ENCODE data around the gene SMC3. TPM values are rescaled to one million over a fixed set of nuclear protein-coding genes. Genes with fewer than 3 reads are reported as not detected.
A peak's percentile ranks its signal among the peaks of the same experiment; 100 is the strongest.
"Not testable (repeated sequence)": the region's sequence is repeated elsewhere in the genome, so short reads cannot be mapped to it uniquely, and the experiment has no call there.

The SMC3 gene
- total RNA-seq, 1 donor from 2014 or later = 48.6 TPM

GRCh38 chr10:110569736-110570135, 2.2 kb downstream of the SMC3 start:
- ATAC-seq (no peak), DNase-seq (ENCODE audit: low spot score) (no peak)
- intact Hi-C loops (cut with DNase I) = no loop called here

DNA sequence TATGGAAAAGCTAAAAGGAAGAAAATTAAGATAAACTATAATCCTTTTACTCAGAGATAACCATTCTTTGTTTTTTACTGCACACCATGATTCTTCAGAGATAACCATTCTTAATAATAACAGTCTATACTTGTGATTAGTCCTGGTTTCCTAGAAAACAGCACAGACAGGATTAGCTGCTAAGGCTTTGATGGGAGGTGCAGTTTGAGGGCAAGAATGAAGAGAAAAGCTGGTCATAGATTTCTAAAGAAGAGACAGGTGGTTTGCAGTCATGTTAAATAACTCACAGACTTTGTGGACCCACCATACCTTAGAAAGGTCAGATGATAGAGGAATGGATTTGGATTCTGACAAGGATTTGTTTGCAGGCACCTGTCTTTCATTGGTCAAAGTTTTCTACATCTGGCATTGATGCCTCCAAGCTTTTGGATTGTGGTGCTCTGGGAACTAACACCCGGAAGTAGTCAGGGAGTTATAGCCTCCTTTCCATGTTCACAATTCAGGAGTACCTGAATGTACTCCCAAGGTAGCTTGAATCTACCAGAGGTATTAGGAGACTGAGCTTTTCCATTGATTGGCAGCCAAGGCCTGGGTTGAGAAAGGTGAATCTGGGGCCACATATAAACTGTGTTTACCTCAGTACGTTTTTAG, 3.7 kb downstream of the SMC3 start:
- intact Hi-C loops (cut with DNase I) = no loop called here
- ATAC-seq (no peak), DNase-seq (ENCODE audit: low spot score) (no peak)

DNA sequence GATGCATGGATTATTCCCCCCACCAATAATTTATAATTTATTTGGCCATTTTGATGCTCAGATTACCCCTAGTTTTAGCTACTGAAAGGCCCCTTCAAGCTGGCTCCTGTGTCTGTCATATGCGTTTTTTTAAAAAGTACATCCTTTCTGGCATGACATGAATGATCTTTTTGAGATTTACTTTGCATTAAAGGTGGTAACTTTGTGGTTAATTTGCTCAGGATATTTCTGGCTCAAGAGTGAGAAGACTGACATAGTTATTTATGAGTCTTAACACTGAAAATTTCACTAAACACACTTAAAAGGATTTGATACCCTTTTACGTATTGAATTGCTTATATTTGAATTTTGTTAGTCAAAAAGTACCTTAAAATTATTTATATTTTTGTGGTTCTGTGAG, 5.4 kb downstream of the SMC3 start:
- ATAC-seq (no peak), DNase-seq (ENCODE audit: low spot score) (no peak)
- intact Hi-C loops (cut with DNase I) = no loop called here

DNA sequence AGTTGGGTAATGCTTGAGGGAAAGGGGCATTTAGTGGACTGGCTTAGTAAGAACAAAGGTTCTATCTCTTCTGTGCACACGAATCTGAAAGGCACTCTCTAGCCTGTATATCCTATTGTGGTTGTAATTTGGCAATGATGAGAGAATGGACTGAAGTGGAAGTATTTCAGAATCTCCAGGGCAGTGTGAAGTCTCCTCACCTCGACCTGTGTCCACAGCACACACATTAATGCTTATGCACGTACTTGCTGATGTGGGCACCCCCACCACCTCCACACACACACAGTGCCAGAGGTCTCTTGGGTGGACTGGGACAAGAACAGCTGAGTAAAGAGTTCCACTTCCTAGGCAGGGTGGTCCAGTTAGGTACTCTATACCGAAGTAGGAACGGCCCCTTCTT, 6.9 kb downstream of the SMC3 start:
- no peak for DNase-seq (ENCODE audit: low spot score)
- intact Hi-C loops (cut with DNase I) = no loop called here
- no peak for ATAC-seq

- ATAC-seq (no peak), DNase-seq (ENCODE audit: low spot score) (no peak)
- intact Hi-C loops (cut with DNase I) = no loop called here
These were observed 8.7 kb downstream of the SMC3 start for GRCh38 chr10:110576220-110576619.

- intact Hi-C loops (cut with DNase I) = no loop called here
- ATAC-seq (no peak), DNase-seq (ENCODE audit: low spot score) (no peak)
These were observed 9.6 kb downstream of the SMC3 start for GRCh38 chr10:110577056-110577455.

DNA sequence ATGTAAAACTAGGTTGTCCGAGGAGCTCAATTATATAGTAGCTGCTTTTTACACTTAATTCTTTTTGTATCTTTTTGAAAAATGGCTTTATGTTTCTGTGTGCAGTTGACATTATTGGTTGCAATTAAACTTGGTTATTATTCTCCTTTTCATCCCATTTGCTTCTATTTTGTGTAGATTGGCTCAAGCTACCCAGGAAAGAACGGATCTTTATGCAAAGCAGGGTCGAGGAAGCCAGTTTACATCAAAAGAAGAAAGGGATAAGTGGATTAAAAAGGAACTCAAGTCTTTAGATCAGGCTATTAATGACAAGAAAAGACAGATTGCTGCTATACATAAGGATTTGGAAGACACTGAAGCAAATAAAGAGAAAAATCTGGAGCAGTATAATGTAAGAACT, 16.5 kb downstream of the SMC3 start:
- no peak for DNase-seq (ENCODE audit: low spot score)
- intact Hi-C loops (cut with DNase I) = no loop called here

GRCh38 chr10:110591760-110592159, 24.3 kb downstream of the SMC3 start:
- no peak for DNase-seq (ENCODE audit: low spot score)
- intact Hi-C loops (cut with DNase I) = no loop called here
- no peak for ATAC-seq

More for the DNA sequence above, 16.5 kb downstream of the SMC3 start:
- ATAC-seq = no peak

DNA sequence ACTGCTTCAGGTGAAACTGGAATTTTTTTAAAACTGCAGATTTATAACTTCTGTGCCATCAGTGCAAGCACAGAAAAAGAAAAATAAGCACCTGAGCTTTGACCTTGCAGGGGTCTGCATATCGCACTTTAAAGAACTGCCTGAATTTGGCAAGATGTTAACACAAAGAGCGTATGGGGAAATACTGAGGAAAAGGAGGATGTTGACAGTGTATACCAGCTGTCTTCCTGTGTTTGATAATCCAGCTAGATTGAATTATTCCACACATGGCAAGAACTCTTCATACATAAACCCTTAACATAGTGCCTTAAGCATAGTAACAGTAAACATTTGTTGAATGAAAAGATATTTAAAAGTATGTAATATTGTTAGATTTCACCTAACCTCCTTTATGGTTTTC, 30.0 kb downstream of the SMC3 start:
- intact Hi-C loops (cut with DNase I) = no loop called here
- ATAC-seq (no peak), DNase-seq (ENCODE audit: low spot score) (no peak)

- ATAC-seq = no peak
- intact Hi-C loops (cut with DNase I) = no loop called here
- no peak for DNase-seq (ENCODE audit: low spot score)
These were observed 33.1 kb downstream of the SMC3 start for GRCh38 chr10:110600487-110601101.

GRCh38 chr10:110601581-110601980, 34.1 kb downstream of the SMC3 start:
- ATAC-seq (no peak), DNase-seq (ENCODE audit: low spot score) (no peak)
- intact Hi-C loops (cut with DNase I) = no loop called here

DNA sequence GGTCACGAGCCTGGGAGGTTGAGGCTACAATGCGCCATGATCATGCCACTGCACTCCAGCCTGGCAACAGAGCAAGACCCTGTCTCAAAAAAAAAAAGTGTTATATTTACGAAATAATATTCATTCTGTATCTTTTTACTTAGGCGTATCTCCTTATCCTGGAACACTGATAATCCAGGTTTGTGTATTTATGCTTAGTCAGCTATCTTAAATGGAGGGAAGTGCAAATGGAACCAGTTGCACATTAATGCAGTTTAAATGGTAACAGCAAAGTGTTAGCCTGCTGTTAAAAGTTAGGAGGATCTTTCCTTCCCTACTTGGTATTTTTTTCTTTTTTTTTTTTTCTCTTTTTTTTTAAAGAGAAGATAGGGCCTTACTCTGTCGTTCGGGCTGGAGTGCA, 40.6 kb downstream of the SMC3 start:
- ATAC-seq (no peak), DNase-seq (ENCODE audit: low spot score) (no peak)
- intact Hi-C loops (cut with DNase I) = no loop called here

GRCh38 chr10:110609605-110610004, 42.1 kb downstream of the SMC3 start:
- intact Hi-C loops (cut with DNase I) = no loop called here
- ATAC-seq (peak; percentile 19), DNase-seq (ENCODE audit: low spot score) (no peak)

- intact Hi-C loops (cut with DNase I) = no loop called here
- peak; percentile 59 for ATAC-seq
- DNase-seq (ENCODE audit: low spot score) = no peak
These were observed 42.8 kb downstream of the SMC3 start for GRCh38 chr10:110610308-110610774.

GRCh38 chr10:110610781-110611180, 43.3 kb downstream of the SMC3 start:
- ATAC-seq; intact Hi-C loops (cut with DNase I); DNase-seq (ENCODE audit: low spot score): not testable (repeated sequence)

- ATAC-seq (no peak), DNase-seq (ENCODE audit: low spot score) (no peak)
- intact Hi-C loops (cut with DNase I) = no loop called here
These were observed 44.6 kb downstream of the SMC3 start for GRCh38 chr10:110612087-110612486.

- intact Hi-C loops (cut with DNase I) = no loop called here
- ATAC-seq (no peak), DNase-seq (ENCODE audit: low spot score) (no peak)
These were observed 45.1 kb downstream of the SMC3 start for GRCh38 chr10:110612629-110613028.

DNA sequence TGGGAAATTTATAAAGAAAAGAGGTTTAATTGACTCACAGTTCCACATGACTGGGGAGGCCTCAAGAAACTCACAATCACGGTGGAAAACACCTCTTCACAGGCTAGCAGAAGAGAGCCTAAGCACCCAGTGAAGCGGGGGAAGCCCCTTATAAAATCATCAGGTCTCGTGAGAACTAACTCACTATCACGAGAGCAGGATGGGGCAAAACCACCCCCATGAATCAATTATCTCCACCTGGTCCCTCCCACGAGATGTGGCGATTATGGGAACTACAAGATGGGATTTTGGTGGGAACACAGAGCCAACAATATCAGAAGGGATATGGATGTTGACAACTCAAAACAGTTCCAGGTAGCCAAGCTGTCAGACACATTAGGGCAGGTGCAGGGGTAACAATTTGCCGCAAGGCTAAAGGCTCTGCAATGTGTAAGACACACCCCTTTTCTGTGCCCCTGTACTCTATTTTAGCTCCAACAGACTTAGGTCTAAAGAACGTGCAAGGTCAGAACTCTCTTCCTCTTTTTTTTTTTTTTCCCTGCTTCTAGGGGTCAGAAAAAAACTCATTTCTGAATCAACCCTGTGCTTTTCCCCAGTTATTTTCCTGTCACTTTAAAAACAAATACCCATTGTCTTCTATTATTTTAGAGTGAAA, 46.0 kb downstream of the SMC3 start:
- DNase-seq (ENCODE audit: low spot score) (no peak), ATAC-seq (no peak)
- intact Hi-C loops (cut with DNase I) = no loop called here

- intact Hi-C loops (cut with DNase I) = no loop called here
- no peak for DNase-seq (ENCODE audit: low spot score)
- ATAC-seq = no peak
These were observed 46.6 kb downstream of the SMC3 start for GRCh38 chr10:110613996-110614495.

GRCh38 chr10:110615057-110615747, 47.7 kb downstream of the SMC3 start:
- ATAC-seq (no peak), DNase-seq (ENCODE audit: low spot score) (no peak)
- intact Hi-C loops (cut with DNase I) = no loop called here

All from sciatic nerve (tissue), 2 donors.